PC-3 (cell line): Measurements from ENCODE around the gene PXMP4.

Source experiments
- EZH2 ChIP-seq: fragments of 300-600 bp; sonication (generic); IDR thresholded peaks from one replicate; pipeline ENCODE4 v1.6.1; 2017; ENCODE audit warnings: antibody characterized with exemption, mild to moderate bottlenecking, low read length; ENCODE audit not compliant: unreplicated experiment
- TF ChIP-seq, protein P1 (sequence below): fragments of 300-600 bp; sonication (generic); conservative IDR thresholded peaks from 2 replicates; pipeline ENCODE4 v1.5.1; 2017; ENCODE audit warnings: antibody characterized with exemption, low read depth, mild to moderate bottlenecking, low read length

DNA sequence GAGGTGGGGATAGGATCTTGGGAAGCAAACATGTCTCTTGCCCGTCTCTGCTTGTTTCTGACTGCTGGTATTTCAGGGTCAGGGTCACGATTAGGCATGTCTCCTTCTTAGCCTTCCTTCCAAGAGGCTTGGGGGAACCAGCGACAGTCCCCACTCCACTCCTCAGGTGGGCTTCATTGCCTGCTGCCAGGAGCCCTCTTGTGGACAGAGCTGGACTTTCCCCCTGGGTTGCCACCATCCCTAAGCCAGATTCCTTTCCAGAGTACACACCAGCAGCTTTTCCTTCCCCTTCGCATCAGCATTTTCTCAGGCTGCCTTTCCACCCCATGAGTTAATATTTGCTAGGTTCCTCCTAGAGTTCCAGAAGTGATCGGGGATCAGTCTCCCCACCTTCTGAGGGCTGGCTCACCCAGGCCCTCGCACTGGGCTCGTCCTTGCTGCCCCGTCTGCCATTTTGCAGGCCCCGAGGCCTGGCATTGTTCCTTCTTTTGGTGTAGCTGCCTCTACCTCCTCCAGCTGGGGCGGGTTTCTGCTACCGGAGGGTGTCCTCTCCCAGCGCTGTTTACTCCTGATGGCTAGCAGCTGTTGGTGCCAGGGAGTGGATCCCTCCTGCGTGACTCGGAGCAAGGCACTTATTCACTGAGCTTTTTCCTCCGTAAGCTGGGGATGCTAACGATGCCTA is 66.8 kb downstream of the PXMP4 start:
- TF ChIP-seq, protein P1, sequence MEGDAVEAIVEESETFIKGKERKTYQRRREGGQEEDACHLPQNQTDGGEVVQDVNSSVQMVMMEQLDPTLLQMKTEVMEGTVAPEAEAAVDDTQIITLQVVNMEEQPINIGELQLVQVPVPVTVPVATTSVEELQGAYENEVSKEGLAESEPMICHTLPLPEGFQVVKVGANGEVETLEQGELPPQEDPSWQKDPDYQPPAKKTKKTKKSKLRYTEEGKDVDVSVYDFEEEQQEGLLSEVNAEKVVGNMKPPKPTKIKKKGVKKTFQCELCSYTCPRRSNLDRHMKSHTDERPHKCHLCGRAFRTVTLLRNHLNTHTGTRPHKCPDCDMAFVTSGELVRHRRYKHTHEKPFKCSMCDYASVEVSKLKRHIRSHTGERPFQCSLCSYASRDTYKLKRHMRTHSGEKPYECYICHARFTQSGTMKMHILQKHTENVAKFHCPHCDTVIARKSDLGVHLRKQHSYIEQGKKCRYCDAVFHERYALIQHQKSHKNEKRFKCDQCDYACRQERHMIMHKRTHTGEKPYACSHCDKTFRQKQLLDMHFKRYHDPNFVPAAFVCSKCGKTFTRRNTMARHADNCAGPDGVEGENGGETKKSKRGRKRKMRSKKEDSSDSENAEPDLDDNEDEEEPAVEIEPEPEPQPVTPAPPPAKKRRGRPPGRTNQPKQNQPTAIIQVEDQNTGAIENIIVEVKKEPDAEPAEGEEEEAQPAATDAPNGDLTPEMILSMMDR = peak; percentile 92
- TF ChIP-seq EZH2 = no peak
